ENCODE data around the gene TPPP.
A peak's percentile ranks its signal among the peaks of the same experiment; 100 is the strongest.
"Not testable (repeated sequence)": the region's sequence is repeated elsewhere in the genome, so short reads cannot be mapped to it uniquely, and the experiment has no call there.

TPPP gene

GRCh38 chr5:686172-686523 is 7.0 kb downstream of the TPPP start:
- H3K36me3 ChIP-seq, H3K9me3 ChIP-seq, H3K4me3 ChIP-seq, H3K4me2 ChIP-seq, H3K27me3 ChIP-seq, H3K9ac ChIP-seq, H3K27ac ChIP-seq: not testable (repeated sequence)
- H4K20me1 ChIP-seq, result peaks cover 28% of the 10 kb centered on the region
- peaks cover 11% of the 10 kb centered on the region for H3K4me1 ChIP-seq

- peaks cover 11% of the 10 kb centered on the region for H3K4me1 ChIP-seq
- H4K20me1 ChIP-seq, result peaks cover 28% of the 10 kb centered on the region
- no peaks in the 10 kb centered on the region for H3K27me3 ChIP-seq
- H3K9ac ChIP-seq, result no peak overlapping the region
- no peaks in the 10 kb centered on the region for H3K9me3 ChIP-seq
- H3K4me2 ChIP-seq, result no peak overlapping the region
- H3K36me3 ChIP-seq, result no peaks in the 10 kb centered on the region
- no peak overlapping the region for H3K4me3 ChIP-seq
- no peak for TF ChIP-seq Cebpa-rat (IDR thresholded peaks at IDR 0.05)
- no peak overlapping the region for H3K27ac ChIP-seq
Observed at GRCh38 chr5:685262-686171, 7.6 kb downstream of the TPPP start.

- H3K36me3 ChIP-seq, result no peaks in the 10 kb centered on the region
- H3K4me3 ChIP-seq, result no peak overlapping the region
- peaks cover 11% of the 10 kb centered on the region for H3K4me1 ChIP-seq
- H3K4me2 ChIP-seq, result no peak overlapping the region
- H3K27me3 ChIP-seq, result no peaks in the 10 kb centered on the region
- no peak for TF ChIP-seq Cebpa-rat (IDR thresholded peaks at IDR 0.05)
- no peaks in the 10 kb centered on the region for H3K9me3 ChIP-seq
- H4K20me1 ChIP-seq, result peaks cover 28% of the 10 kb centered on the region
- no peak overlapping the region for H3K9ac ChIP-seq
- no peak overlapping the region for H3K27ac ChIP-seq
Observed at GRCh38 chr5:684751-685216, 8.4 kb downstream of the TPPP start.

GRCh38 chr5:683551-684481 is 9.3 kb downstream of the TPPP start:
- TF ChIP-seq Cebpa-rat (IDR thresholded peaks at IDR 0.05), result no peak

GRCh38 chr5:682651-683358 is 10.3 kb downstream of the TPPP start:
- not testable (repeated sequence) for H3K9me3 ChIP-seq, H3K9ac ChIP-seq, H3K4me2 ChIP-seq, H3K36me3 ChIP-seq, H3K4me3 ChIP-seq, H3K27ac ChIP-seq, H3K27me3 ChIP-seq
- Histone ChIP-seq H4K20me1 (peaks cover 28% of the 10 kb centered on the region), H3K4me1 (peaks cover 11% of the 10 kb centered on the region)

More at GRCh38 chr5:683551-684481, 9.3 kb downstream of the TPPP start:
- no peak overlapping the region for H3K27ac ChIP-seq
- H3K9ac ChIP-seq, result no peak overlapping the region
- H3K4me2 ChIP-seq, result peak overlapping the region; percentile 52
- no peaks in the 10 kb centered on the region for H3K36me3 ChIP-seq
- peaks cover 28% of the 10 kb centered on the region for H4K20me1 ChIP-seq
- no peak overlapping the region for H3K4me3 ChIP-seq
- H3K9me3 ChIP-seq, result no peaks in the 10 kb centered on the region
- H3K27me3 ChIP-seq, result no peaks in the 10 kb centered on the region
- peaks cover 11% of the 10 kb centered on the region for H3K4me1 ChIP-seq

- Histone ChIP-seq H3K4me1 (peaks cover 11% of the 10 kb centered on the region), H4K20me1 (peaks cover 31% of the 10 kb centered on the region)
- H3K27ac ChIP-seq, H3K36me3 ChIP-seq, H3K4me2 ChIP-seq, H3K27me3 ChIP-seq, H3K9me3 ChIP-seq, H3K9ac ChIP-seq, H3K4me3 ChIP-seq: not testable (repeated sequence)
Observed at GRCh38 chr5:682216-682615, 10.9 kb downstream of the TPPP start.

GRCh38 chr5:681317-682191 is 11.6 kb downstream of the TPPP start:
- not testable (repeated sequence) for H3K4me3 ChIP-seq, H3K9ac ChIP-seq, H3K9me3 ChIP-seq, H3K27me3 ChIP-seq, H3K27ac ChIP-seq, H3K36me3 ChIP-seq, H3K4me2 ChIP-seq
- peaks cover 38% of the 10 kb centered on the region for H4K20me1 ChIP-seq
- H3K4me1 ChIP-seq, result peaks cover 16% of the 10 kb centered on the region

- not testable (repeated sequence) for H3K4me2 ChIP-seq, H3K27me3 ChIP-seq, H3K9me3 ChIP-seq, H3K36me3 ChIP-seq, H3K27ac ChIP-seq, H3K9ac ChIP-seq, H3K4me3 ChIP-seq
- Histone ChIP-seq H4K20me1 (peaks cover 44% of the 10 kb centered on the region), H3K4me1 (peaks cover 23% of the 10 kb centered on the region)
Observed at GRCh38 chr5:680836-681235, 12.3 kb downstream of the TPPP start.

- Histone ChIP-seq H4K20me1 (peaks cover 45% of the 10 kb centered on the region), H3K4me1 (peaks cover 29% of the 10 kb centered on the region)
- H3K27me3 ChIP-seq, H3K4me2 ChIP-seq, H3K4me3 ChIP-seq, H3K9me3 ChIP-seq, H3K9ac ChIP-seq, H3K36me3 ChIP-seq, H3K27ac ChIP-seq: not testable (repeated sequence)
Observed at GRCh38 chr5:680118-680795, 12.9 kb downstream of the TPPP start.

- H3K4me2 ChIP-seq, H3K27ac ChIP-seq, H3K36me3 ChIP-seq, H3K4me3 ChIP-seq, H3K27me3 ChIP-seq, H3K9me3 ChIP-seq, H3K9ac ChIP-seq: not testable (repeated sequence)
- Histone ChIP-seq H3K4me1 (peaks cover 33% of the 10 kb centered on the region), H4K20me1 (peaks cover 46% of the 10 kb centered on the region)
Observed at GRCh38 chr5:679166-679895, 13.8 kb downstream of the TPPP start.

GRCh38 chr5:678521-678920 is 14.6 kb downstream of the TPPP start:
- not testable (repeated sequence) for H3K27me3 ChIP-seq, H3K27ac ChIP-seq, H3K4me2 ChIP-seq, H3K9ac ChIP-seq, H3K4me3 ChIP-seq, H3K9me3 ChIP-seq, H3K36me3 ChIP-seq
- Histone ChIP-seq H3K4me1 (peaks cover 30% of the 10 kb centered on the region), H4K20me1 (peaks cover 46% of the 10 kb centered on the region)
